Germinal center (tissue), 1 donor: ENCODE results near the gene PLA1A.

Experiments
- DNase-seq: peaks from one replicate; pipeline ENCODE4 v3.0.0; 2012; ENCODE audit warnings: mixed read lengths, low spot score

Gene PLA1A

GRCh38 chr3:119608405-119609000 is 10.8 kb downstream of the PLA1A start:
- no peak for DNase-seq

DNA sequence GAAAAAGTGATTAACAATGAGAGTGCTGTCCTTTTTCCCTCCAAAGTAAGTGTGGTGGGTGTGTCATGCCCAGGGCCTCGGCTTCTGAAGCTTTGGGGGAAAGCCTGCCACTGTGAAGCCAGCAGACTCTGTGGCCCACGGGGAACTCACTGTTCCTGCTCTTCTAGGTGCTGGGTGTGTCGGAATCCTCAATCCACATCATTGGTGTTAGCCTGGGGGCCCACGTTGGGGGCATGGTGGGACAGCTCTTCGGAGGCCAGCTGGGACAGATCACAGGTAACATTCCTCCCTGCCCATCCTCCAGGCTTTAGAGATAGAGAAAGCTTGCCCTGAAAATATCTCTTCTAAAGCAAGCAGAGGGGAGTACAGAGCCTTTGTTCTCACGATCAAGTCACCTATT is 11.6 kb downstream of the PLA1A start:
- no peak for DNase-seq

GRCh38 chr3:119611664-119612063 is 14.0 kb downstream of the PLA1A start:
- no peak for DNase-seq

GRCh38 chr3:119613201-119613600 is 15.5 kb downstream of the PLA1A start:
- DNase-seq: no peak

GRCh38 chr3:119613872-119614271 is 16.2 kb downstream of the PLA1A start:
- DNase-seq: no peak

DNA sequence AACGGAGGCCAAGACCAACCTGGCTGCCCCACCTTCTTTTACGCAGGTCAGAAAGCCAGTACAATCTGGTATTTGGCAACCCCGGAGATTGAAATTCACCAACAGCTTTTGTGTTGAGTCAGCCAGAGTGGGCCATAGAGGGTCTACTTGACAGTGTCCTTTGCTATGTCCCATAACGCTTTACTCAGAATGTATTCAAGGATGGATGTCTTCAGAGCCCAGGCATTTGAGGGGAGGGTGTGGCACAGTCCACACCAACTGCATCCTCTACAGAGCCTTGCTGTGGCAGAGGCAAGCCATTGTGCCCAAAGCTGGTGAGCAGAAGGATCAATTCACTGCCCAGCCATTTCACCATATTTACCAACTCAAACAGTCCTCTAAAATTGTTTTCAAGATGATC is 18.4 kb downstream of the PLA1A start:
- no peak for DNase-seq

GRCh38 chr3:119619094-119619493 is 21.4 kb downstream of the PLA1A start:
- DNase-seq: no peak

- no peak for DNase-seq
These were observed 23.2 kb downstream of the PLA1A start for GRCh38 chr3:119620899-119621298.

DNA sequence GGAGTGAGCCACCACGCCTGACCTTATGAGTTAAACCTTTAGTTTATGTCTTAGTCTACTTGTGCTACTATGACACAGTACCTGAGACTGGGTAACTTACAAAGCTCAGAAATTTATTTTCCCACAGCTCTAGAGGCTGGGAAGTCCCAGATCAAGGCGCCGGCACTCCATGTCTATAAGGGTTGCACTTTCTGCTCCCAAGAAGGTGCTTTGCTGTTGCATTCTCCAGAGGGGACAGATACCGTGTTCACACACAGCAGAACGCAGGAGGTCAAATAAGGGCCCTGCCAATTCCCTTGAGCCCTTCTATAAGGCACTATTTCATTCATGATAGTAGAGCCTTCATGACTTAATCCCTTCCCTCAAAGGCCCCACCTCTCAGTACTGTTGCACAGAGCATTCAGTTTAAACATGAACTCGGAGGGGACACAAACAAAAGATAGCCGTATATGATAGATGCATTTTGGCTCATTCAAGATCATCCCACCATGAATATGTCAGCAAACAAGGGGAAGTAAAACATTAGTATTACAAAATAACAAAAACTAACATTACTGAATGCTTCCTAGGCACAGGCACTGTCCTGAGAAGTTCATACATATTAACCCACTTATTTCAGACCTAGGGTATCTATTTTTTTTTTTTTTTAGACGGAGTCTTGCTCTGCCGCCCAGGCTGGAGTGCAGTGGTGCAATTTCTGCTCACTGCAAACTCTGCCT is 26.5 kb downstream of the PLA1A start:
- no peak for DNase-seq

DNA sequence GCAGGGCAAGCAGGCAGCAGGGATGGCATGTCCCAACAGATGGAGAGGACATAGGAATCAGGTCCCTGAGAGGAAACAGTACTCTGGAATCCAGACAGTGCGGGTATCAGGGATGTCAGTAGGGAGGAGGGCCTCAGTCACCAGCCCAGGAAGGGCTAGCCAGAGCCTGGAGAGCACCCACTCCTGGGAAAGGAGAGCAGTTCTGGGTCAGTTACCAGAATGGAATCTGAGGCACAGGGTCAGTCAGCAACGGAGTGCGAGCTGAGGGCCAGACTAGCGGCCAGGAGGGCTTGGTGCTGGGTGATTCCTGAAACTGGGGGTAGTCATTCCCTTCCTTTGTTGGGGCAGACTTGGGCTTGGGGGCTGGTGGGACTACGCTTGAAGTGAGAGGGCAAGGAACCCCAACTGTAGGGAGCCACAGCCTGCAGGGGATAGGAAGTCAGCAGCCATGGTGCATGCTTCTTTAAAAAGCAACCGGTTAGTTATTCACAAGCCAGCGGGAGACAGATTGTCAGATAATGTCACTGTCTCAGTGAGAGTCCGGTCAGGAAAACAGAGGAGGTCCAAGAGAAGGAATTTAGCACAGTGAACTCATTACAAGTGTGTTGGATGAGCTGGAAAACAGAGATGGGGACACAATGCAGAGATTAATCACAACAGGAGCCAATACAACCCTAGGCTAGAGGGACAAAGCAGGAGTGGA is 27.9 kb downstream of the PLA1A start:
- no peak for DNase-seq

GRCh38 chr3:119626196-119626595 is 28.5 kb downstream of the PLA1A start:
- no peak for DNase-seq

DNA sequence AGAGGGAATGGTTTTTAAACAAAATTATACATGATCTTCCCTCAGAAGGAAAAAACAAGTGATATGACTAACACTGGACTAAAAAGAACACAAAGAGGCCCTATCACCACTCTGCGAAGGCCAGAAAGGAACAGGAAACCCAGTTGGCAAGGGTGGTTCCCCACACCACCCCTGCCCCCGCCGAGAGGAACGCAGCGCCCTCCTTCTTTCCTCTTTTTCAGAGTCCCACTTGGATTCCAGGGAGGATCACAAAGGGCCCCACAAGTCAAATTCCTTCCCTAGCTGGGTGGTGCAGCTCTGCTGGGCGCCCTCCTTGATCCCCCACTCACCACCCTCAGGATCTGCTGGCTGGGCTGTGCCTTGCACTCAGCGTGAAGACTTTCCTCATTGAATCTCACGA is 29.8 kb downstream of the PLA1A start:
- DNase-seq: peak; percentile 62

DNA sequence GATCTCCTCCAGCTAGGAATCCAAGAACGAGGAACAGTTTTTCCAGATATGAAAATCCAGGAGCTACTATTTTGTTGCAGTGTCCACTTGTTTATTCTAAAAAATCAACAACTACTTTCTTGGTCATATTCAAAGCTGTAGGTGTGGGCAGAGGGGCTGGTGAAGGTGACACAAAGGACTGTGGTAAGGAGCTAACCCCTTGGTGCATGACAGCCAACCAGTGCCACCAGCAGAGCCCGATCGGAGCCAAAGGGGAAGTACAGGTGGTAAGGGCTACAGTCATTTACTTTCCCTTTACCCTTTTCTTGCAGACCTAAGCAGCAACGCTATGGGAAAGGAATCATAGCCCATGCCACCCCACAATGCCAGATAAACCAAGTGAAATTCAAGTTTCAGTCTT is 30.7 kb downstream of the PLA1A start:
- DNase-seq: peak; percentile 82

GRCh38 chr3:119628816-119629445 is 31.2 kb downstream of the PLA1A start:
- DNase-seq: peak; percentile 19

- DNase-seq: no peak
These were observed 32.6 kb downstream of the PLA1A start for GRCh38 chr3:119630128-119630879.

DNA sequence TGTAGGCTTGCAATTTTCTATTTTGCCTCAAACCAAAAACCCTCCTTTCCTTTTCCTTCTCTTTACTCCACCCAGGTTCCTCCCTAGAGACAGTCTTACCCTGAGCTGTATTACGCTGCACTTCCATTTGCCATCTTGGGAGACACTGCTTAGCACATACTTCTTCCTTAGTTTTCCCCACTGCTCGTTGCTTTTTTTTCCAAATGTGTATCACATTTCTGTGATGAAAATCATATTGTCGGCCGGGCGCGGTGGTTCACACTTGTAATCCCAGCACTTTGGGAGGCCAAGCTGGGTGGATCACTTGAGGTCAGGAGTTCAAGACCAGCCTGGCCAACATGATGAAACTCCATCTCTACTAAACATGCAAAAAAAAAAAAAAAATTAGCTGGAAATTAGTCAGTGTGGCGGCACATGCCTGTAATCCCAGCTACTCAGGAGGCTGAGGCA is 33.2 kb downstream of the PLA1A start:
- DNase-seq: no peak

GRCh38 chr3:119631516-119631915 is 33.8 kb downstream of the PLA1A start:
- no peak for DNase-seq

DNA sequence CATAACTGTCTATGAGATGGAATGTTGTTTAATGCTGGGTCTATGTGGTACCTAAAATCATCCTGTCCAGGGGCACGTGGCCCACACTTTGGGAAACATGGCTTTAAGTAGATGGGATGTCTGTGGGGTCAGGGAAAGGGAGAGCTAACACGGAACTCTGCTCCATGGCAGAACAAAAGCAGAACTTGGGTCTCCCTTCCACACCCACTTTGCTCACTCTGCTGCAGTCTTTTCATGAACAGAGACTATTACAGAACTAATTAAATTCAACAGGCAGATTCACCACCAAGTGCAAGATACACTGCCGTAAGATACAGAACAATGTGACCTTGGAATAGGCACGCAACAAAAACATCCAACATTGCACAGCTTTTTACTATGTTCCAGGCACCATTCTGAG is 34.5 kb downstream of the PLA1A start:
- DNase-seq: no peak

- DNase-seq: no peak
These were observed 35.1 kb downstream of the PLA1A start for GRCh38 chr3:119632829-119633228.

DNA sequence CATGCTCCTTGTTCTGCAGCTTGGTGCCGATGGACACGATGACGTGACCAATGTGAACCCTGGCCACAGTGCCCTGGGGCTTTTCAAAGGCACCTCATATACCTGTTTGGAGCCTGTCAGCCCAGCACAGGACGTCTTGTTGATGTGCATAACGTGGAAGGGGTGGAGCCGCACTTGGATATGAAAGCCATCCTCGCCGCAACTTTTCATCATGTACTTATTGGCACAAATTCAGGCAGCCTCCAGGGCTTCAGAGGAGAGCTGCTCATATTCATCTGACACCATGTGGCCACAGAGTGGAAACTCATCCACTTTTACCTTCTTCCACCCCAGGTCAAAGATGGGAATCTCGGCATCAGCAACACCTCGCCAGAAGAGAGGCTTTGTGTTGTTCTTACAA is 38.0 kb downstream of the PLA1A start:
- no peak for DNase-seq

DNA sequence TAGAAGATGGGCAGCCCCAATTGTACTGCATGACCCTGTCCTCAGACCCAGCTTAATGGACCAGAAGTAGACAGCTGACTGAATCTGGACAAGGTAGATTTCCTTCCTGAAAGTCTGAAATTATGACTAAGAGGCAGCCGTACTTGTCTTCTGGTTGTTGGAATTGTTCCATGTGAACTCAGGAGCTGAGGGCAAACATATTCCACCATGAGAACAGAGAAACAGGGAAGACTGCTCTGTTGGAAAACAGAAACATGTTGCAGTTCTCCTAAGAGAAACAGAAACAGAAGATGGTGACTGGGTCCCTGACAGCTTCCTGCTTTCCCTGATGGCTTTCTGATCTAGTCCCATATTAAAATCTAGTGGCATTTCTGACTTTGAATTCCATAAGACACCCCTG is 38.6 kb downstream of the PLA1A start:
- no peak for DNase-seq
